H1 (cell line): ENCODE results near the gene CHST11. TPM values are rescaled to one million over a fixed set of nuclear protein-coding genes. Genes with fewer than 3 reads are reported as not detected.

Source experiments
- CHD2 ChIP-seq: IDR thresholded peaks from 2 replicates; pipeline ENCODE4 v1.6.1; 2012; ENCODE audit warnings: low read length, improper control_type of control experiment
- FOSL1 ChIP-seq: IDR thresholded peaks from 2 replicates; pipeline ENCODE4 v1.6.1; 2011; ENCODE audit warnings: mild to moderate bottlenecking, low read depth, low read length, moderate library complexity; ENCODE audit not compliant: insufficient read depth
- KDM5A ChIP-seq: fragments of 200-600 bp; IDR thresholded peaks from 2 replicates; pipeline ENCODE4 v1.7.1; 2012; ENCODE audit warnings: mild to moderate bottlenecking, low read length, inconsistent platforms, mixed read lengths
- POU5F1 ChIP-seq: IDR thresholded peaks from 2 replicates; pipeline ENCODE4 v1.6.1; 2011; ENCODE audit warnings: low read depth, mild to moderate bottlenecking, low read length, moderate library complexity
- RBBP5 ChIP-seq: IDR thresholded peaks from 2 replicates; pipeline ENCODE4 v1.7.1; 2012; ENCODE audit warnings: low read depth, mild to moderate bottlenecking, inconsistent platforms, low read length, moderate library complexity, borderline replicate concordance
- ZNF274 ChIP-seq: IDR thresholded peaks from 2 replicates; pipeline ENCODE4 v1.7.0; 2012; ENCODE audit warnings: low read length, borderline replicate concordance; ENCODE audit errors: extremely low read depth
- polyA plus RNA-seq, 7 experiments: library from polyadenylated mRNA; depleted of rRNA in 3 of 7; stranded (reverse) in 5 of 7; unstranded in 2 of 7; fragments of >200 nt in 5 of 7; fragments of 200-250 nt in 2 of 7; gene quantifications; 1 replicate in 5 of 7; 2 replicates in 1 of 7; 4 replicates in 1 of 7; pipeline versions ENCODE4 v1.2.1 to v1.2.3, GENCODE V29; 2011 to 2013; ENCODE audit warnings: missing spikeins in 2 of 7, mixed read lengths in 2 of 7
- total RNA-seq: library from RNA; stranded (reverse); fragmentation: NEBNext Ultra II Directional; extraction: Animal tissue kit (Norgen Biotek cat#: 25700); gene quantifications from 2 replicates; pipeline ENCODE4 v1.2.1, GENCODE V29; 2021
- TF ChIP-seq, protein P1 (sequence below): IDR thresholded peaks from 2 replicates; pipeline ENCODE4 v1.6.1; 2012; ENCODE audit warnings: inconsistent platforms

Gene CHST11
- total and polyA plus RNA-seq, 2 of the 8 experiments (the other 6 are each of a cell fraction or from before 2014, with no cell fraction given): 14.4 to 20.8 TPM

DNA sequence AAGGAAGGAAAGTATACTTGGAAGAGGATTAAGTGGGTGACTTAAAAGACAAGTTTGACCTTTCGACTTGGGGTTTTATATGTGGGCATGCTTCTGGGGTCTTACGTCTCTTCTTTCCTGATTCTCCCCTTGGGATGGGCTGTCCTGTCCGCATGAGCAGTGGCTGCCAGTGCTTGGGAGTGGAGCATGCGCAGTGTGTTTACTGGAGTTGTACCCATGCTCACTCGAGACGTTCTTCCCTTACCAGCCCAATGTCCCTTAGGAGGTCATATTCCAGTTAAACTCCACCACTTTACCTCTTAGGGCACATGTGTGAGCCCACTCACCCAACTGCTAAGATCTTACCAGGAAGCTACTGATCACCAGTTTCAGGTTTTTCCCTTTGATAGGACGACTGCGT, 20.0 kb upstream of the CHST11 start (continued):
- no peak for TF ChIP-seq KDM5A
- no peak for TF ChIP-seq RBBP5
- TF ChIP-seq ZNF274: no peak
- no peak for TF ChIP-seq CHD2
- no peak for TF ChIP-seq POU5F1
- TF ChIP-seq, protein P1, sequence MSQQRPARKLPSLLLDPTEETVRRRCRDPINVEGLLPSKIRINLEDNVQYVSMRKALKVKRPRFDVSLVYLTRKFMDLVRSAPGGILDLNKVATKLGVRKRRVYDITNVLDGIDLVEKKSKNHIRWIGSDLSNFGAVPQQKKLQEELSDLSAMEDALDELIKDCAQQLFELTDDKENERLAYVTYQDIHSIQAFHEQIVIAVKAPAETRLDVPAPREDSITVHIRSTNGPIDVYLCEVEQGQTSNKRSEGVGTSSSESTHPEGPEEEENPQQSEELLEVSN: no peak
- no peak for TF ChIP-seq FOSL1
